Gastroesophageal sphincter (tissue), 3 donors: ENCODE data around the gene WDR54.

Experiments
- POLR2A ChIP-seq, 2 donors: fragments of 450-650 bp; IDR thresholded peaks; one replicate each; pipeline ENCODE4 v1.6.1; 2017; ENCODE audit warnings: antibody characterized with exemption in 2 of 2, mild to moderate bottlenecking in 2 of 2, moderate library complexity in 1 of 2
- TF ChIP-seq, protein P1 (sequence below), 4 experiments: fragments of 200-600 bp in 2 of 4; fragments of 450-650 bp in 2 of 4; sonication (generic) in 1 of 4; IDR thresholded peaks; one replicate each; pipeline ENCODE4 v1.5.1; 2017 to 2019; ENCODE audit warnings: antibody characterized with exemption in 4 of 4, mild to moderate bottlenecking in 2 of 4, moderate library complexity in 2 of 4

DNA sequence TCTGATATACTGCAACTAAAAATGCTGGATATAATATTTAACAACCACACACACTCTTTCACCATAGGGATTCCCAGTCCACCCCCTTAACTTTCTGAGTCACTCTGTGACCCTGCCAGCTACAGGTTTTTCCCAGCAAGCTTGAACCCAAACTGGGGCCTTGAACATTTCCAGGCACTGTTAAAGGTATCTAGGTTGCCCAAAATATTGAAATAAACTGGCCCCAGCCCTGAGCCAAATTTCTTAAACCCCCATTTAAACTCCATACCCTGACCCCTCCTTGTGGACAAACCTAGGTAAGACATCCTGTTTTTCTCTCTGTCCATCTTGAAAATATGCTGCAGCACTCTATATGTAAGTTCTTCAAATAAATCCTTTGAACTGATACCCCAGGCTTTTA, 21.7 kb upstream of the WDR54 start:
- TF ChIP-seq, protein P1, sequence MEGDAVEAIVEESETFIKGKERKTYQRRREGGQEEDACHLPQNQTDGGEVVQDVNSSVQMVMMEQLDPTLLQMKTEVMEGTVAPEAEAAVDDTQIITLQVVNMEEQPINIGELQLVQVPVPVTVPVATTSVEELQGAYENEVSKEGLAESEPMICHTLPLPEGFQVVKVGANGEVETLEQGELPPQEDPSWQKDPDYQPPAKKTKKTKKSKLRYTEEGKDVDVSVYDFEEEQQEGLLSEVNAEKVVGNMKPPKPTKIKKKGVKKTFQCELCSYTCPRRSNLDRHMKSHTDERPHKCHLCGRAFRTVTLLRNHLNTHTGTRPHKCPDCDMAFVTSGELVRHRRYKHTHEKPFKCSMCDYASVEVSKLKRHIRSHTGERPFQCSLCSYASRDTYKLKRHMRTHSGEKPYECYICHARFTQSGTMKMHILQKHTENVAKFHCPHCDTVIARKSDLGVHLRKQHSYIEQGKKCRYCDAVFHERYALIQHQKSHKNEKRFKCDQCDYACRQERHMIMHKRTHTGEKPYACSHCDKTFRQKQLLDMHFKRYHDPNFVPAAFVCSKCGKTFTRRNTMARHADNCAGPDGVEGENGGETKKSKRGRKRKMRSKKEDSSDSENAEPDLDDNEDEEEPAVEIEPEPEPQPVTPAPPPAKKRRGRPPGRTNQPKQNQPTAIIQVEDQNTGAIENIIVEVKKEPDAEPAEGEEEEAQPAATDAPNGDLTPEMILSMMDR (IDR thresholded peaks at IDR 0.05), result peak in 3 of 4 experiments; percentile 8 to 45 (median 37)
- no peak for TF ChIP-seq POLR2A (IDR thresholded peaks at IDR 0.05)
